ENCODE measurements around the gene LIMD2.

LIMD2 gene

GRCh38 chr17:63679214-63679613, 20.7 kb downstream of the LIMD2 start:
- DNase-seq, result no peak

- no peak for DNase-seq
Observed at GRCh38 chr17:63676584-63676983, 23.3 kb downstream of the LIMD2 start.

GRCh38 chr17:63675607-63676546, 24.0 kb downstream of the LIMD2 start:
- no peak for DNase-seq

- no peak for DNase-seq
Observed at GRCh38 chr17:63675231-63675606, 24.7 kb downstream of the LIMD2 start.

GRCh38 chr17:63672856-63673255, 27.1 kb downstream of the LIMD2 start:
- no peak for DNase-seq

- DNase-seq, result no peak
Observed at GRCh38 chr17:63665527-63666214, 34.3 kb downstream of the LIMD2 start.

- DNase-seq, result no peak
Observed at GRCh38 chr17:63659850-63660249, 40.1 kb downstream of the LIMD2 start.

GRCh38 chr17:63658366-63658765, 41.6 kb downstream of the LIMD2 start:
- DNase-seq, result no peak

GRCh38 chr17:63657786-63658185, 42.1 kb downstream of the LIMD2 start:
- no peak for DNase-seq

GRCh38 chr17:63653050-63653449, 46.9 kb downstream of the LIMD2 start:
- no peak for DNase-seq

GRCh38 chr17:63652106-63652505, 47.8 kb downstream of the LIMD2 start:
- no peak for DNase-seq

GRCh38 chr17:63649813-63650212, 50.1 kb downstream of the LIMD2 start:
- no peak for DNase-seq

GRCh38 chr17:63647936-63648335, 52.0 kb downstream of the LIMD2 start:
- DNase-seq, result no peak

GRCh38 chr17:63647065-63647725, 52.7 kb downstream of the LIMD2 start:
- DNase-seq, result no peak

GRCh38 chr17:63646488-63646806, 53.5 kb downstream of the LIMD2 start:
- DNase-seq, result no peak
